Measurements from ENCODE around the gene PLSCR2. TPM values are rescaled to one million over a fixed set of nuclear protein-coding genes. Genes with fewer than 3 reads are reported as not detected.

The PLSCR2 gene
- polyA plus RNA-seq, 3 donors: not detected

GRCh38 chr3:146503461-146504202 lies 34.3 kb upstream of the PLSCR2 start:
- no peak overlapping the region for H3K4me3 ChIP-seq (replicated peaks in 1 of 3; ENCODE audit: low read depth in 2 of 3, low read length in 3 of 3)
- no peaks in the 10 kb centered on the region for H3K36me3 ChIP-seq (replicated peaks in 1 of 2; ENCODE audit: control insufficient read depth in 1 of 2, insufficient read depth in 2 of 2, low read length in 2 of 2)
- Mint-ChIP-seq H3K27ac (peak overlapping the region in 1 of 7 donors; percentile 46), H3K27me3 (ENCODE audit: low read depth in 3 of 3) (no peaks in the 10 kb centered on the region), H3K4me1 (peaks cover 25% of the 10 kb centered on the region), H3K36me3 (peaks cover 3 to 7% of the 10 kb centered on the region in 2 donors), H3K4me3 (no peak overlapping the region), H3K9me3 (peaks cover 0 to 3% (median 1%) of the 10 kb centered on the region in 7 donors)
- intact Hi-C loops (cut with micrococcal nuclease): loop anchor here in 1 of 2 donors (10.0 kb wide), 1 partner anchor 51 kb away; no protein-coding TSS in a partner anchor
- H3K9ac ChIP-seq (ENCODE audit: insufficient read depth, low read length, poor library complexity, severe bottlenecking): no peak overlapping the region
- H2AFZ ChIP-seq (ENCODE audit: insufficient read depth, low read depth, low read length, poor library complexity, severe bottlenecking): no peak overlapping the region
- no peaks in the 10 kb centered on the region for H3K79me2 ChIP-seq (ENCODE audit: insufficient read depth, low read length)
- no peak overlapping the region for H3K27ac ChIP-seq (ENCODE audit: low read depth in 1 of 2, low read length in 2 of 2)
- peaks cover 17 to 23% of the 10 kb centered on the region in 2 donors for H3K4me1 ChIP-seq (ENCODE audit: control insufficient read depth in 1 of 2, insufficient read depth in 2 of 2, low read length in 2 of 2)
- TF ChIP-seq, protein P1, sequence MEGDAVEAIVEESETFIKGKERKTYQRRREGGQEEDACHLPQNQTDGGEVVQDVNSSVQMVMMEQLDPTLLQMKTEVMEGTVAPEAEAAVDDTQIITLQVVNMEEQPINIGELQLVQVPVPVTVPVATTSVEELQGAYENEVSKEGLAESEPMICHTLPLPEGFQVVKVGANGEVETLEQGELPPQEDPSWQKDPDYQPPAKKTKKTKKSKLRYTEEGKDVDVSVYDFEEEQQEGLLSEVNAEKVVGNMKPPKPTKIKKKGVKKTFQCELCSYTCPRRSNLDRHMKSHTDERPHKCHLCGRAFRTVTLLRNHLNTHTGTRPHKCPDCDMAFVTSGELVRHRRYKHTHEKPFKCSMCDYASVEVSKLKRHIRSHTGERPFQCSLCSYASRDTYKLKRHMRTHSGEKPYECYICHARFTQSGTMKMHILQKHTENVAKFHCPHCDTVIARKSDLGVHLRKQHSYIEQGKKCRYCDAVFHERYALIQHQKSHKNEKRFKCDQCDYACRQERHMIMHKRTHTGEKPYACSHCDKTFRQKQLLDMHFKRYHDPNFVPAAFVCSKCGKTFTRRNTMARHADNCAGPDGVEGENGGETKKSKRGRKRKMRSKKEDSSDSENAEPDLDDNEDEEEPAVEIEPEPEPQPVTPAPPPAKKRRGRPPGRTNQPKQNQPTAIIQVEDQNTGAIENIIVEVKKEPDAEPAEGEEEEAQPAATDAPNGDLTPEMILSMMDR (IDR thresholded peaks at IDR 0.05): no peak
- no peak for DNase-seq
- no peaks in the 10 kb centered on the region for H3K27me3 ChIP-seq (ENCODE audit: control insufficient read depth in 2 of 2, insufficient read depth in 2 of 2, low read length in 2 of 2)
- WGBS (ENCODE audit: insufficient coverage): 100% methylated on average over 5 of the region's 12 CpGs
- H3K4me2 ChIP-seq (replicated peaks; ENCODE audit: extremely low read depth, low read length, poor library complexity, severe bottlenecking): no peak overlapping the region
- H3K9me3 ChIP-seq (replicated peaks in 1 of 2; ENCODE audit: control insufficient read depth in 1 of 2, insufficient read depth in 1 of 2, low read length in 2 of 2): no peaks in the 10 kb centered on the region
- H4K20me1 ChIP-seq (ENCODE audit: insufficient read depth, low read length): no peaks in the 10 kb centered on the region

DNA sequence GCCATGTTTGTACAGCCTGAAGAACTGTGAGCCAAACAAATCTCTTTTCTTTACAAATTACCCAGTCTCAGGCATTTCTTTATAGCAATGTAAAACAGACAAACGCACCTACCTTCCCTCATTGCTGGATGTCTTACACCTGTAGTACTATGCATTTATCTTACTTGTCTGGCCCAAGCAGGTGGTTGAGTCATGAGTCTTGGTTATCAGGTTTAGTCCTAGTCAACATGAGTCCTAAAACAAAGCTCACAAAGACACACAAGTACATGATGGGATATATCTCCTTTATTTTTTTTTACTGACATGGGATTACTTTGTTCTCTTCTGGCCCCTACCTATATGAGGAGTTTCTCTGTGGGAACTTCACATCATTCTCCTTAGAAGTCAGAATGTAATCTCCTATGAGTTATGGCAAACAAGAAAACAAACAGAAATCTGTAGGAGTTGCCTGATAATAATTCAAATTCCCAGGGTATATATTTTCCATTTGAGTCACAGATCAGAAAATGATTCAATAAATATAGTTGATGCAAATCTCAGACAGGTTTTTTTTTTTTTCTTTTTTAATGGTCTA lies 33.6 kb upstream of the PLSCR2 start:
- Histone ChIP-seq H3K27ac (ENCODE audit: low read depth in 1 of 2, low read length in 2 of 2) (no peak overlapping the region), H2AFZ (ENCODE audit: insufficient read depth, low read depth, low read length, poor library complexity, severe bottlenecking) (no peak overlapping the region), H3K4me3 (replicated peaks in 1 of 3; ENCODE audit: low read depth in 2 of 3, low read length in 3 of 3) (no peak overlapping the region), H4K20me1 (ENCODE audit: insufficient read depth, low read length) (no peaks in the 10 kb centered on the region), H3K27me3 (ENCODE audit: control insufficient read depth in 2 of 2, insufficient read depth in 2 of 2, low read length in 2 of 2) (no peaks in the 10 kb centered on the region), H3K4me1 (ENCODE audit: control insufficient read depth in 1 of 2, insufficient read depth in 2 of 2, low read length in 2 of 2) (peaks cover 17 to 23% of the 10 kb centered on the region in 2 donors), H3K9me3 (replicated peaks in 1 of 2; ENCODE audit: control insufficient read depth in 1 of 2, insufficient read depth in 1 of 2, low read length in 2 of 2) (peaks cover 0 to under 1% of the 10 kb centered on the region in 2 donors), H3K9ac (ENCODE audit: insufficient read depth, low read length, poor library complexity, severe bottlenecking) (no peak overlapping the region), H3K79me2 (ENCODE audit: insufficient read depth, low read length) (no peaks in the 10 kb centered on the region), H3K36me3 (replicated peaks in 1 of 2; ENCODE audit: control insufficient read depth in 1 of 2, insufficient read depth in 2 of 2, low read length in 2 of 2) (no peaks in the 10 kb centered on the region), H3K4me2 (replicated peaks; ENCODE audit: extremely low read depth, low read length, poor library complexity, severe bottlenecking) (no peak overlapping the region)
- Mint-ChIP-seq H3K36me3 (peaks cover 3 to 4% of the 10 kb centered on the region in 2 donors), H3K27ac (peak overlapping the region in 1 of 7 donors; percentile 36), H3K4me3 (no peak overlapping the region), H3K4me1 (peaks cover 28% of the 10 kb centered on the region), H3K9me3 (peaks cover 0 to 7% (median 3%) of the 10 kb centered on the region in 7 donors), H3K27me3 (ENCODE audit: low read depth in 3 of 3) (peaks cover 0 to 2% (median 0%) of the 10 kb centered on the region in 3 donors)
- TF ChIP-seq, protein P1 (IDR thresholded peaks at IDR 0.05): no peak
- intact Hi-C loops (cut with micrococcal nuclease): loop anchor here in 1 of 2 donors (10.0 kb wide), 1 partner anchor 52 kb away; no protein-coding TSS in a partner anchor
- WGBS (ENCODE audit: insufficient coverage): no CpG with 5 or more reads among the region's 1 CpG
- DNase-seq: no peak

Data from CD14-positive monocyte (primary cell).